GM19455 (cell line): ENCODE data around the gene TXK.
A peak's percentile ranks its signal among the peaks of the same experiment; 100 is the strongest.

ENCODE experiments used
- ATAC-seq: cut with Tn5 transposase; IDR thresholded peaks from one replicate; pipeline ENCODE4 v1.9.1; 2021; ENCODE audit not compliant: unreplicated experiment

TXK gene

DNA sequence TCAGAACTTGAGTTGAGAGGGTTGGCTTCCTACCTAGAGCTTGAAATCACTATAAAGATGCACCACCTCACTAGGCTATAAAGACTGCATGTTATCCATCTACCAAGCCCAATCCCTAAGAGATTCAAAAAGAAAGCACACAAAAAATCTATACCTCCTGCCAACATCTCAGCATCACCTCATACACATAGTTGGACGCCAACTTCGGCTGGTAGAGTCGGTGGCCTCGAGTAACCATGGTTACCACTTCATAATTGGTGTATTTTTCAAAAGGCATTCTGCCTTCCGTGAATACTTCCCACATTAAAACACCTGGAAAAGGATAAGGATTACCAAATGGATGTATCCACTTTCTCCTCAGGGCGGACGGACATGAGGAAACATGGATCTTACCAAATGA, 4.5 kb upstream of the TXK start:
- no peak for ATAC-seq

DNA sequence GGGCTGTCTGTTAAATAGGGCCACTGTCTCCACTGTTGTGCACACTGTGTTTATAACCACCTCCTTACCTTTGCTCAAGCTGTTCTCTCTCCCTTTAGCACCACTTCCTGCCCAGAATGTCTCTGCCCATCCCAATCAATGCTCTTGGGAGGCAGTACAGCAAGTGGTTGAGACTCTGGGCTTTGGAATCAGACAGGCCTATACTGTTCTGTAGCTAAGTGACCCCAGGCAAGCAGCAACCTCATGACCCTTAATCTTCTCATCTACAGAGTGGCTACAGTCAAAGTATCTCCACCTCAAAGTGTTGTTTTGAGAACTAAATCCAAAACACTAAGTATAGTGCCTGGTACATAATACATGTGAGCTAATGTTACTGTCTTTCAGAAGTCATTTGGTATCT, 3.8 kb upstream of the TXK start:
- no peak for ATAC-seq

DNA sequence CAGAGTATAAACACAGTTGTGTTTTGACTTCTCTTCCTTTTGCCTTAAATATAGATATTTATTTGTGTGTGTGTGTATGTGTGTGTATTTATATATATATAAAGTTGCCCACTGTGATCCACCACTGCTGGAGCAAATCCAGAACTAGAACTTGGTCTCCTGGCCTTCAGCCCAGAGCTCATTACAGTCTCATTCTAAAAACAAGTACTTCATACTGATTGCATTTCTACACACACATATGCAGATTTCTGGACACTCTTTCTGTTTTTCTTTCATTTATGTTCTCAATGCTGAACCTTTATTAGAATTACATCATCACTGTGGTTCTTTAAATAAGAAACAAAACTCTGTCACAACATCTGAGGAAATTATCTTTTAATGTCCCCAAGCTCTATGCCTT, 381 bp downstream of the TXK start:
- ATAC-seq = no peak

DNA sequence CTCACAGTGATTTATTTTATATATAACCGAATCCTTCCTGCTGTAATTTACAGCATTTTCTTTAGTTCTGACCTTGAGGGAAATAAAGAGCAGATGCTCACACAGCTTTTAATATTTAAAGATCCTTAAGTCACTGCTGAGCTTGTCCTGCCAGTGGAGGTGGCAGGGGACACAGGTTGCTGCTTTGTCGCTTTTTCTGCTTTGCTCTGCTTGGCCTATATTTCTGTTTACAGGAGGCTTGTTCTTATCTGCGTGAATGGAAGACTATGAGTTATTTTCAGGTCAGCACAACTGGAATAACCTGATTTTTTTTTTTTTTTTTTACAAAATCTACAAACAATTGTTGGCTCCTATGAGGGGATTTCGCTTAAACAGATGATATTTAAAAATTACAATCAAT, 2.3 kb downstream of the TXK start:
- ATAC-seq = no peak

GRCh38 chr4:48130100-48130499, 4.0 kb downstream of the TXK start:
- ATAC-seq = no peak

DNA sequence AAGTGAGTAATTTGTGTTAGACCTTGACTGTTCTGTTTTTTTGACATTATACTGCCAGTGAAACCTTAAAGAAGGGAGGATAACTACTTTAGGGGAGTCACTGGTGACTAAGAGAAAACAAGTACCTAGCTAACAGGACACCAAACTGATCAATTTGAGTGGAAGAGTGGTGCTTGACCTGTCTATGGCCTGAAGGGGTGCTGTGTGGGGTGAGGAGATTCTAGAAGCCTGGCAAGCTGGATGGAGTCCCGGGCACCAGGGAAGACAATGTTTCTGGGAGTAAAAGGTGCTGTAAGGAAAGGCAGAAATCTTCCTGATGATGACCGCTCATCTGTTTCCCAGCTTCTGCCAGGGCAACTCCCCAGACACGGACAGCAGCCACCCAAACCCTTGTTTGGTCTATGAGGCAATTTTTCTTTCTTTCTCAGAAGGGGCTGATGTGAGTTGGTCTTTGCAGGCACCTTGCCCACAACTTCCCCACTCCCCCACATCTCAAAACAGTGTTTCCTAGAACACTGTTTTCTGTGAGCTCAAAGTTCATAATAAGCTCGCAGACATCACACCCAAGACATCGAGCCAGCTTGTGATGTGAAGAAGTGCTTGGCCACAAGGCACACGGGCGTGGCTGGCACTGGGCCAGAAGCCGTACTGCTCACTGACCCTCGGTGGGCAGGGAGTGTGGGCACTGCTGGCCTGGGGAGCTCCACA, 4.6 kb downstream of the TXK start:
- ATAC-seq = no peak

GRCh38 chr4:48127682-48128404, 6.2 kb downstream of the TXK start:
- peak; percentile 77 for ATAC-seq

DNA sequence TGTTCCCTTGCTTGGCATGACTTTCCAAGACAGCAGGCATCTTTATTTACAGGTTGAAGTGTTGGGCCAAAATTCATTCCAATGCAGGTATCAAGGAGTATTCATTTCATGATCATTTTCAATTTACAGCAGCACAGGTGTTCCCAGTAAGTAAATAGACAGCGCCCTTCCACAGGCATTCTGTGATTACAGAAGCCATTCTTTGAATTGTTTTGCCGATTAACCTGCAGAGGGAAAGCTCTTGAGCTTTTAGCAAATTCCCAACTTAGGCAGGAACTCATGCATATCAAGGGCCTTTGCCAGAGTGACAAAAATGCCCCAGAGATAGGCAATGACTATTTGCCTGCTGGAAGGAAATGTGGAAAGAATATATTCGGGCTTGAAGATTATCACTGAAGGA, 6.8 kb downstream of the TXK start:
- no peak for ATAC-seq

DNA sequence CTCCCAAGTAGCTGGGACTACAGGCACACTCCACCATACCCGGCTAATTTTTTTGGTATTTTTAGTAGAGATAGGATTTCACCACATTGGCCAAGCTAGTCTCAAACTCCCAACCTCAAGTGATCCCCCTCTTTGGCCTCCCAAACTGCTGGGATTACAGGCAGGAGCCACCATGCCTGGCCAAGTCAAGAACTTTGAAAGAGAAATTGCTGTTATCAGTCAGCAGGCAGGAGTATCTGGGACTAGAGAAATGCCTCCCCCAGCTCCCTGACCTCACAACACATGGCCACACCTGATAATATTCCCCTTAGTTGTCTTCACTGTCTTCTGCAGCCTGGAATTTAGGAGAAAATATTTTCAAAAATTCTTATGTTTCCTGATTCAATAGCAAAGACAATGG, 7.4 kb downstream of the TXK start:
- no peak for ATAC-seq

DNA sequence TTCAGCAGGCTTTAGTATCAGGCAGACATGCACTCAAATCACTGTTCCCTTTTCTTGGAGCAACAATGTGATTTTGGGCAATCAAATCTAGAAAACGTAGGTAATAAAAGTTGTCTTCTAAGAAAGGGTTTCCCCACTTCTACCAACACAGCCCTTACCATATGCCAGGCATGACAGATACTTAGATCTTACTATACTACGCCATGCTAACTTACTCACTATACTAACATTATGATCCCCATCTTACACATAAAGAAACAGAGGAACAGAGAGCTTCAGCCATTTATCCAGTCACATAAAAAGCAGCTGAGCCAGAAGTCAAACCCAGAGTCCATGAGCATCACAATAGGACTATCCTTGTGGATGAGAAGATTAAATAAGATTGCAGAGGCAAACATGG, 9.2 kb downstream of the TXK start:
- no peak for ATAC-seq

DNA sequence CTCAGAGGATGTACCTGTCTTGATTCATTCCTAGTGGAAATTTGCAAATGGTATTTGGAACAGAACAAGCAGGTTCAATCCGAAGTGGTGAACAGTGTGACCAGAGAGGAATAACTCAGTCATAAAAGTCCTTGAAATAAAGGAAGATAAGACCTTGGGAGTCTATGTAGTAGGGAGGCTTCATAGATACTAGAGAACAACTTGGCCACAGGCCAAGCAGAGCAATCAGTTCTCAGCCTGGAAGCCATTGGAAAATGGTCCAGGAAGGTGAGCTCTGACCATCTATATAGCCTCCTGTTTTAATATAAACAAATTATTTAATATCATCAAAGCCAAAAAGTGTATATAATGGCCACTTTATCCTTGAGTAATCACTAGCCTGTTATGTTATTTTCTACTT, 11.3 kb downstream of the TXK start:
- no peak for ATAC-seq

DNA sequence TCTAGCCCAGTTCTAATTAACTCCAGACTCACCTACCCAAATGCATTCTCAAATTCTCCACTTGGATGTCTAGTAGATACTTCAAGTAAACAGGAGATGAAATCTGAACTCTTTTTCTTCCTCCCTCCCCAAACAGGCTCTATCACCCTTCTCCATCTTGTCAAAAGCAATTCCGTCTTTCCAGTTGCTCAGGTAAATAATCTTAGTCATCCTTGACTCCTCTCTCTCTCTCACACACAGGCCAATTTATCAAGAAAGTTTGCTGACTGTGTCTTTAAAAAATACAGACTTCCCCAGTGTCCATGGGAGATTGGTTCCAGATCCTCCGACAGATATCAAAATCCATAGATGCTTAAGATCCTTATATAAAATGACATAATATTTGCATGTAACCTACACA, 12.9 kb downstream of the TXK start:
- ATAC-seq = no peak

GRCh38 chr4:48120132-48120531, 13.9 kb downstream of the TXK start:
- no peak for ATAC-seq

GRCh38 chr4:48119646-48120045, 14.4 kb downstream of the TXK start:
- ATAC-seq = no peak

- ATAC-seq = no peak
Measured at GRCh38 chr4:48118081-48118480, 16.0 kb downstream of the TXK start.

DNA sequence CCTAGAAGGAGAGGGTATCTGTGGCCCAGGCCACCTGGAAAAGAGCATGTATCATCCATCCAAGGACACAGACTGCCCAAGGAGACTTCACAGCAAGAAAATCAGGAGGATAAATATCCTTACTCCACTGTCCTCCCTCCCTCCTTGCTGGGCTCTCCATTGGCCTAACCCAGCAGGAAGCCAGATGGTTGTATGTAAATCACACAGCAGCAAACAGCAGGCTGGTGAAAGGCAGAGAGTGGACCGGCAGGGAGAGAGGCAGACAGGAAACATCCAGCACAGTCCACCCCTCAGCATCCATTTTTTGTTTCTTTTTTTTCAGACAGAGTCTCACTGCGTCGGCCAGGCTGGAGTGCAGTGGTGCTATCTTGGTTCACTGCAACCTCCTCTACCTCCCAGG, 17.5 kb downstream of the TXK start:
- ATAC-seq = no peak

- ATAC-seq = no peak
Measured at GRCh38 chr4:48114412-48114811, 19.6 kb downstream of the TXK start.

- ATAC-seq = no peak
Measured at GRCh38 chr4:48112017-48112667, 21.9 kb downstream of the TXK start.

GRCh38 chr4:48110452-48110978, 23.5 kb downstream of the TXK start:
- no peak for ATAC-seq

GRCh38 chr4:48109413-48110263, 24.4 kb downstream of the TXK start:
- peak; percentile 72 for ATAC-seq
